Peyer's patch (tissue), 4 donors: ENCODE data around the gene SEMA3D.

Experiments used
- POLR2A ChIP-seq, 2 donors: fragments of 450-650 bp; IDR thresholded peaks; one replicate each; pipeline ENCODE4 v1.5.1; 2017; ENCODE audit warnings: antibody characterized with exemption in 2 of 2, mild to moderate bottlenecking in 2 of 2, moderate library complexity in 2 of 2
- TF ChIP-seq, protein P1 (sequence below), 6 experiments: fragments of 450-650 bp in 4 of 6; fragments of 200-600 bp in 2 of 6; sonication (generic) in 1 of 6; IDR thresholded peaks; one replicate each; pipeline ENCODE4 v1.5.1; 2017 to 2019; ENCODE audit warnings: antibody characterized with exemption in 6 of 6, mild to moderate bottlenecking in 3 of 6, moderate library complexity in 1 of 6

GRCh38 chr7:85215098-85215497, 28.2 kb upstream of the SEMA3D start:
- TF ChIP-seq, protein P1, sequence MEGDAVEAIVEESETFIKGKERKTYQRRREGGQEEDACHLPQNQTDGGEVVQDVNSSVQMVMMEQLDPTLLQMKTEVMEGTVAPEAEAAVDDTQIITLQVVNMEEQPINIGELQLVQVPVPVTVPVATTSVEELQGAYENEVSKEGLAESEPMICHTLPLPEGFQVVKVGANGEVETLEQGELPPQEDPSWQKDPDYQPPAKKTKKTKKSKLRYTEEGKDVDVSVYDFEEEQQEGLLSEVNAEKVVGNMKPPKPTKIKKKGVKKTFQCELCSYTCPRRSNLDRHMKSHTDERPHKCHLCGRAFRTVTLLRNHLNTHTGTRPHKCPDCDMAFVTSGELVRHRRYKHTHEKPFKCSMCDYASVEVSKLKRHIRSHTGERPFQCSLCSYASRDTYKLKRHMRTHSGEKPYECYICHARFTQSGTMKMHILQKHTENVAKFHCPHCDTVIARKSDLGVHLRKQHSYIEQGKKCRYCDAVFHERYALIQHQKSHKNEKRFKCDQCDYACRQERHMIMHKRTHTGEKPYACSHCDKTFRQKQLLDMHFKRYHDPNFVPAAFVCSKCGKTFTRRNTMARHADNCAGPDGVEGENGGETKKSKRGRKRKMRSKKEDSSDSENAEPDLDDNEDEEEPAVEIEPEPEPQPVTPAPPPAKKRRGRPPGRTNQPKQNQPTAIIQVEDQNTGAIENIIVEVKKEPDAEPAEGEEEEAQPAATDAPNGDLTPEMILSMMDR (IDR thresholded peaks at IDR 0.05): no peak
- TF ChIP-seq POLR2A (IDR thresholded peaks at IDR 0.05): no peak
